Mucosa of descending colon (tissue), 3 donors: Measurements from ENCODE around the gene TNRC6C. TPM values are rescaled to one million over a fixed set of nuclear protein-coding genes. Genes with fewer than 3 reads are reported as not detected.

Source experiments
- ATAC-seq: fragments of 200-7000 bp; cut with Tn5 transposase; one replicate; pipeline ENCODE4 v1.9.1; 2020; ENCODE audit warnings: mild to moderate bottlenecking, moderate library complexity
- DNase-seq, 3 donors: peaks; one replicate each; pipeline ENCODE4 v3.0.0-alpha.2; 2020
- H3K36me3 ChIP-seq: fragments of 200-600 bp; one replicate; pipeline ENCODE4 v1.8.0; 2021; ENCODE audit warnings: low read depth, mild to moderate bottlenecking
- H3K4me1 ChIP-seq: fragments of 200-600 bp; one replicate; pipeline ENCODE4 v1.8.0; 2021; ENCODE audit warnings: low read depth, mild to moderate bottlenecking
- H3K4me3 ChIP-seq: fragments of 200-600 bp; one replicate; pipeline ENCODE4 v1.8.0; 2021; ENCODE audit warnings: mild to moderate bottlenecking
- H3K9me3 ChIP-seq: fragments of 200-600 bp; one replicate; pipeline ENCODE4 v1.8.0; 2021; ENCODE audit warnings: mild to moderate bottlenecking
- CTCF ChIP-seq: fragments of 200-600 bp; IDR thresholded peaks from one replicate; pipeline ENCODE4 v1.8.0; 2022; ENCODE audit warnings: antibody characterized with exemption, mild to moderate bottlenecking
- intact Hi-C, 2 donors: fragments of 100-400 bp; cut with DNase I in 1 of 2; cut with micrococcal nuclease in 1 of 2; formaldehyde crosslinking; loops; one replicate each; pipeline versions ENCODE4 v1.11.0 to v1.11.1; 2022; cut with DNase I, micrococcal nuclease
- total RNA-seq, 3 donors: library from RNA; stranded (reverse); fragmentation: NEBNext Ultra II Directional in 2 of 3; extraction: Animal tissue kit (Norgen Biotek cat#: 25700) in 2 of 3; gene quantifications; one replicate each; pipeline versions ENCODE4 v1.2.1 to v1.2.4, GENCODE V29; 2021 to 2023
- donor health status: DM: no; HTN: no; CAD: no; lungs with moderate emphysema.
- donor health status: DM: no; HTN: no; CAD: no.
- donor health status: DM: no; HTN: yes; CAD: no.

The TNRC6C gene
- total RNA-seq, 3 donors from 2014 or later: 13.7 to 32.6 (median 20.7) TPM

GRCh38 chr17:78143214-78144146 lies 185.0 kb downstream of the TNRC6C start:
- intact Hi-C loops: no loop called here
- DNase-seq (no peak), ATAC-seq (no peak)
- H3K36me3 ChIP-seq: no peaks in the 10 kb centered on the region
- no peak for TF ChIP-seq CTCF
- H3K4me3 ChIP-seq: no peak overlapping the region
- no peaks in the 10 kb centered on the region for H3K9me3 ChIP-seq
- H3K4me1 ChIP-seq: peaks cover 65% of the 10 kb centered on the region

GRCh38 chr17:78144147-78144719 lies 185.7 kb downstream of the TNRC6C start:
- intact Hi-C loops: no loop called here
- Histone ChIP-seq H3K36me3 (no peaks in the 10 kb centered on the region), H3K4me3 (no peak overlapping the region), H3K4me1 (peaks cover 67% of the 10 kb centered on the region), H3K9me3 (no peaks in the 10 kb centered on the region)
- DNase-seq (peak; percentile 87 to 88 (median 87)), ATAC-seq (peak; percentile 26)
- no peak for TF ChIP-seq CTCF

DNA sequence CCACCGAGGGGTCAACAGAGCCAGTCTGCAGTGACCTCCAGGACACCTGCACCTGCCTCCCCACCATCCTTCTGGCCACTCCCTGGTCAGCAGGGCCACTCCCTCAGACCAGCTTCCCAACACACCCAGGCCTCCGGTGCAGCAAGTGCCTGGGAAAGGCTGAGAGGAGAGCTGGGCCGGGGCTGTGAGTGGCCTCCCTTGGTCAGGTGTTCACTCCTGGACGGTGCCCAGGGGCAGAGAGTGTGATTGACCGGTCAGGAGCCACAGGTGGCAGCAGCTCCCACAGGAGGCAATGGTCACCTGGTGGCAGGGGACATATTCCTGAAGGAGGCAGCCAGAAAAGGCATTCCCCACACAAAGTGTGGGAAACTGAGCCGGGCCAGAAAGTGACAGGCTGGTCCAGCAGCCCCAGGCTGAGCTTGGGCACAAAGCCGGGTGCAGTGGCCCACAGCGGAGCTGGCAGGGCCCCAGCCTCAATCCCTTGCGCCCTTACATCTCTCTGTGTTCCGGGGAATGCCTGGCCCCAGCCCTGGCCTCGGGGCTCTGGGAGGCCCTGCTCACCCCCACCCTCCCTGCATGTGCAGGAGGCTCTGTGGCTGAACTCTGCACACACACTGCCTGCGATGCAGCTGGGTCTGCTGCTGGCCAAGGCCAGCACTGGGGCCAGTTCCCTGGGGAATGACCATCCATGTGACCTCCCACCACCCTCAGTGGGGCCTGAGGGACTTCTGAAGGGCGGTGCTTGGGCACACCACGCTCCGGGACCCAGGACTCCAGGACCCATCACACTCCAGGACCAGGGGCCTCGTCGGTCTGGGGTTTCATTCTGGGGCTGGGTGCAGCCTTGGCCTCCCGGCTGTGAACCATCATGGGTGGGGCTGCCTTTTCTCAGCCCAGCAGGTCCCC lies 186.5 kb downstream of the TNRC6C start:
- Histone ChIP-seq H3K9me3 (no peaks in the 10 kb centered on the region), H3K4me3 (no peak overlapping the region), H3K4me1 (peaks cover 65% of the 10 kb centered on the region), H3K36me3 (no peaks in the 10 kb centered on the region)
- TF ChIP-seq CTCF: no peak
- ATAC-seq (peak; percentile 49), DNase-seq (peak in 2 of 3 donors; percentile 82 to 86)
- intact Hi-C loops: no loop called here

DNA sequence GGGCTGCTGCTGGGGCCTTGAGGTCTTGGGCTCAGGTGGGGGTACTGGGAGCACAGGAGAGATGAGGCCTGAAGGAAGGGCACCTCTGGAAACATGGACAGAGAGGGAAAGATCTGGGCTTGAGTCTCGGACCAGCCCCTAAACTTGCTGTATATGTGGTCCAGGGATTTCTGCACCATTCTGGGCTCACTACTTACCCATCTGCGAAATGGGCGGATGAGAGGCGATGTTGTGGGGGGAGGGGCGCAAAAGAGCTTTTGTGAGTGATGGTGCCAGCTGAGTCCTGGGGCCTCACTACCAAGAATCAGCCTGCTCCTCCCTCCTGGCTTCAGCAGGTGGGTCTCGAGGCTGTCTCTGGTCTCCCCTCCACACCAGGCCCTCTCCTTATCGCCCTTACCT lies 188.0 kb downstream of the TNRC6C start:
- no peak for TF ChIP-seq CTCF
- DNase-seq (no peak), ATAC-seq (no peak)
- Histone ChIP-seq H3K36me3 (no peaks in the 10 kb centered on the region), H3K9me3 (no peaks in the 10 kb centered on the region), H3K4me1 (peaks cover 58% of the 10 kb centered on the region), H3K4me3 (no peak overlapping the region)
- intact Hi-C loops: no loop called here

DNA sequence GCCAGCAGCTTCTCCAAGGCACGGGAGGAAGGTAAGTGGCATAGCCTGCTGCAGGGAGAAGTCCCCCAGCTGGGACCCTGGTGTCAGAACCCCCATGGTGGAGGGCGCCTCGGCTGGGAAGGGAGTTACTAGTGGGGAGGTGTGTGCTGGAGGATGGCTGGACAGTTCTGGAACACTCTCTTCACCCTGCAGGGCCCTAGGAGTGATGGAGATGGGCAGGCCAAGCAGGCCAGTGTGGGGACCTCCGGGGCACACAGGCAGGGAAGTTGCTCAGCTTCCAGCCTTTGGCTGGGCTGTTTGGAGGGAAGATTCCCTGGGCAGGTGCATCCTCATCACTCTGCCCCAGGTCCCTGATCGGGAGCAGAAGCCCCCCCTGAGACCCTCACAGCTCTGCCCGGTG lies 188.4 kb downstream of the TNRC6C start:
- TF ChIP-seq CTCF: no peak
- H3K4me1 ChIP-seq: peaks cover 56% of the 10 kb centered on the region
- intact Hi-C loops: no loop called here
- H3K4me3 ChIP-seq: no peak overlapping the region
- H3K36me3 ChIP-seq: no peaks in the 10 kb centered on the region
- H3K9me3 ChIP-seq: no peaks in the 10 kb centered on the region
- ATAC-seq (no peak), DNase-seq (no peak)
